ENCODE results near the gene PLCL1. TPM values are rescaled to one million over a fixed set of nuclear protein-coding genes. Genes with fewer than 3 reads are reported as not detected.

The PLCL1 gene
- total RNA-seq, 1 donor from 2014 or later = 7.7 TPM

GRCh38 chr2:197920088-197920487, 115.7 kb downstream of the PLCL1 start:
- peaks cover 9% of the 10 kb centered on the region for H3K4me1 ChIP-seq
- intact Hi-C loops (cut with DNase I) = no loop called here
- no peak for TF ChIP-seq CTCF (IDR thresholded peaks at IDR 0.05)
- no peaks in the 10 kb centered on the region for H3K9me3 ChIP-seq
- no peak overlapping the region for H3K4me3 ChIP-seq
- ATAC-seq (no peak), DNase-seq (no peak)
- H3K36me3 ChIP-seq = no peaks in the 10 kb centered on the region
- no peak overlapping the region for H3K27ac ChIP-seq
- H3K27me3 ChIP-seq = no peaks in the 10 kb centered on the region

GRCh38 chr2:197920592-197921201, 116.3 kb downstream of the PLCL1 start:
- Histone ChIP-seq H3K4me3 (no peak overlapping the region), H3K4me1 (peaks cover 5% of the 10 kb centered on the region), H3K9me3 (no peaks in the 10 kb centered on the region), H3K27ac (no peak overlapping the region), H3K27me3 (no peaks in the 10 kb centered on the region), H3K36me3 (no peaks in the 10 kb centered on the region)
- DNase-seq = no peak
- no peak for TF ChIP-seq CTCF (IDR thresholded peaks at IDR 0.05)
- no peak for ATAC-seq
- intact Hi-C loops (cut with DNase I) = no loop called here

GRCh38 chr2:197924483-197924882, 120.1 kb downstream of the PLCL1 start:
- H3K4me1 ChIP-seq = no peaks in the 10 kb centered on the region

GRCh38 chr2:197925204-197925603, 120.8 kb downstream of the PLCL1 start:
- TF ChIP-seq CTCF (IDR thresholded peaks at IDR 0.05) = no peak
- no peak for DNase-seq
- no peaks in the 10 kb centered on the region for H3K9me3 ChIP-seq
- intact Hi-C loops (cut with DNase I) = no loop called here
- ATAC-seq = no peak
- no peak overlapping the region for H3K4me3 ChIP-seq
- no peaks in the 10 kb centered on the region for H3K27me3 ChIP-seq
- no peaks in the 10 kb centered on the region for H3K4me1 ChIP-seq
- no peaks in the 10 kb centered on the region for H3K36me3 ChIP-seq
- H3K27ac ChIP-seq = no peak overlapping the region

More at GRCh38 chr2:197924483-197924882, 120.1 kb downstream of the PLCL1 start:
- Histone ChIP-seq H3K27me3 (no peaks in the 10 kb centered on the region), H3K9me3 (no peaks in the 10 kb centered on the region), H3K27ac (no peak overlapping the region), H3K36me3 (no peaks in the 10 kb centered on the region), H3K4me3 (no peak overlapping the region)
- no peak for DNase-seq
- no peak for TF ChIP-seq CTCF (IDR thresholded peaks at IDR 0.05)
- ATAC-seq = no peak
- intact Hi-C loops (cut with DNase I) = no loop called here

GRCh38 chr2:197925976-197926375, 121.6 kb downstream of the PLCL1 start:
- ATAC-seq = no peak
- H3K4me1 ChIP-seq = no peaks in the 10 kb centered on the region
- intact Hi-C loops (cut with DNase I) = no loop called here
- no peak for DNase-seq
- H3K4me3 ChIP-seq = no peak overlapping the region
- H3K36me3 ChIP-seq = no peaks in the 10 kb centered on the region
- H3K9me3 ChIP-seq = no peaks in the 10 kb centered on the region
- H3K27me3 ChIP-seq = no peaks in the 10 kb centered on the region
- no peak overlapping the region for H3K27ac ChIP-seq
- TF ChIP-seq CTCF (IDR thresholded peaks at IDR 0.05) = no peak

GRCh38 chr2:197926673-197927072, 122.3 kb downstream of the PLCL1 start:
- intact Hi-C loops (cut with DNase I) = no loop called here
- Histone ChIP-seq H3K4me3 (no peak overlapping the region), H3K27ac (no peak overlapping the region), H3K27me3 (no peaks in the 10 kb centered on the region), H3K4me1 (no peaks in the 10 kb centered on the region), H3K9me3 (no peaks in the 10 kb centered on the region), H3K36me3 (no peaks in the 10 kb centered on the region)
- ATAC-seq (no peak), DNase-seq (no peak)
- no peak for TF ChIP-seq CTCF (IDR thresholded peaks at IDR 0.05)

All from upper lobe of right lung (tissue), 1 donor.